Endometrial microvascular endothelial cells (primary cell): ENCODE measurements around the gene EPHA2. TPM values are rescaled to one million over a fixed set of nuclear protein-coding genes. Genes with fewer than 3 reads are reported as not detected.
"Not testable (repeated sequence)": the region's sequence is repeated elsewhere in the genome, so short reads cannot be mapped to it uniquely, and the experiment has no call there.

Experiments
- in situ Hi-C: cut with HindIII; loops from 2 replicates; pipeline ENCODE4 v1.10.0; 2017; ENCODE audit warnings: low sequenced_read_pairs, low pct_unique_long_range_greater_than_20kb; ENCODE audit errors: inconsistent ontology term
- total RNA-seq: library from RNA; depleted of rRNA; stranded (reverse); fragments of >200 nt; gene quantifications from one replicate; pipeline ENCODE4 v1.2.3, GENCODE V29; 2015; ENCODE audit errors: inconsistent ontology term

EPHA2 gene
- total RNA-seq, 1 donor from 2014 or later: 162 TPM

DNA sequence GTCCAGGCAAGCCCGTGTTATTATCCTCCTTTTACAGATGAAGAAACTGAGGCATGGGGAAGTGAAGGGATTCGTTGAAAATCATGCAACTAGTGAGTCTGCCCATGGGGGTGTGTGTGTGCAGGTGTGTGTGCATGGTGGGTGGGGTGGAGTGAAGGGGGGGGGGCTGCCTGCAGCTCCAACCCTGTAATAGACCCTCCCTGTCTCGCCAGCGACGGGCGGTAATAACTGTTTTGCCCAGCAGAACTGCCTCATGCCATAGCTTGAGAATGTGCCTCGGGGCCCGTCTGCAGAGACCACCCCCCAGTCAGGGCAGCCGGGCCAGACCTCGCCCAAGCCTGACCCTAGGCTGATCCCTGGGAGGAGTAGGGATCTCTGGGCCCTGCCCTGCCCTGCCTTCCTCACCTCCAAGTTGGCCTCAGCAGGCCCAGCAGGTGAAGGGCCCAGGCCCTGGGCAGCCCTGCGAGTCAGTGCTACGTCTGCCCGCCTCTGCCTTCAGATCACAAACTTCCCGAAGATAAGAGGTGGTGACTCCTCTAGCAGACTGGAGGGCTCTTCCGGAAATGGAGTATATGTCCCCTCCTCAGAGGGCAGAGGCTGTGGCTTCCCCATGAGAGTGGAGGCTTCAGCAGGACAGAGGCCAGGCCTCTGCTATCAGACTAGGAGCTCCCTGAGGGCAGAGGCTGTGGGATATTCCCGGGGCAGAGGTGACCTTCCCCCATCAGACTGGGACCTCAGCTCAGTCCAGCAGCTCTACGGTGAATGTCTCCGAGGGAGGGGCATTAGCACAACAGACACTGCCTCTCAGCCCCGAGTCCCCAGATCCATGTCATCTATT lies 15.7 kb upstream of the EPHA2 start:
- in situ Hi-C loops: no loop called here

DNA sequence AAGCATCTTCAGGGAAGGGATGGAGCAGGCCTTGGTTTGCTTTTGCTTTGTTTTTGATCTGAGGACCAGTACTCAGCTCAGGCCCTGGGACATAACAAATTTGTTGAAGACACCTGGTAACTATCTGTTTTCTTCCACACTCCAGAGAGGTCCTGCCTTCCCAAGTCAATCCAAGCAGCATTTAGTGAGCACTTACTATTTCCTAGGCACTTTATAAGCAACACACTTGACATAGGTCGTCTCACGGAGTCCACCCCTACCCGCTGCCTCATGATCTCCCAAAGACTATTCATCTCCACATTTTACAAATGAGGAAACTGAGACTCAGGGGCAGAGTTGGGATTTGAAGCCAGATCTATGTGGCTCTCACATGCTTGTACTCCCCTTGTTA lies 14.4 kb upstream of the EPHA2 start:
- in situ Hi-C loops: no loop called here

DNA sequence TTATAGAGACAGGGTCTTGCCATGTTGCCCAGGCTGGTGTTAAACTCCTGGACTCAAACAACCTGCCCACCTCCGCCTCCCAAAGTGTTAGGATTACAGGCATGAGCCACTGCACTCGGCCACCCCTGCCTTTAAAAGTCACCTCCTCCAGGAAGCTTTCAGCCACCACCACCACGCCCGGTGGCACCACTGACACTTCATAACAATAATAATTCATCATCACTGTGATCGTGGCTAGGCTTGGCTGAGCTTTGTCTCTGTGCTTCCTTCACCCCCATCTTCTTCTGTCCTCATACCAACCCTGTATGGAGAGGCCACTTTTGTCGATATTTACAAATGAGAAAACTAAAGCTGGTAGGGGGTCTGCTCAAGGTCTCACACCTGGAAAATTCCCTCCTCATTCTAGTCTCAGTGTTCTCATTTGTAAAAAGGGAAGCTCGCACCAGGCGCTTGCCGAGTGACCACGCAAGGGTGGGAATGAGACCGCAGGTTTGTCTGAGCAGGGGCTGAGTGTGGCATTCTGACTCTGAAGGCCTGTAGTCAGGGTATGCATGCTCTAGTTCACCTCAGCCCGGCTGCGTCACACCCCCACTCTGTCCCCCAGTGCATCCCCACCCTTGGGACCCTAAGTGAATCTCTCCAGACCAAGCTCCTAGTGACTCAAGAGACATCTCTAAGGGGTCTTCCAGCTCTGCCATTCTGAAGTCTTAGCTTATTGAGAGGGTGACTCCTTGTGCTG lies 12.9 kb upstream of the EPHA2 start:
- in situ Hi-C loops: no loop called here

DNA sequence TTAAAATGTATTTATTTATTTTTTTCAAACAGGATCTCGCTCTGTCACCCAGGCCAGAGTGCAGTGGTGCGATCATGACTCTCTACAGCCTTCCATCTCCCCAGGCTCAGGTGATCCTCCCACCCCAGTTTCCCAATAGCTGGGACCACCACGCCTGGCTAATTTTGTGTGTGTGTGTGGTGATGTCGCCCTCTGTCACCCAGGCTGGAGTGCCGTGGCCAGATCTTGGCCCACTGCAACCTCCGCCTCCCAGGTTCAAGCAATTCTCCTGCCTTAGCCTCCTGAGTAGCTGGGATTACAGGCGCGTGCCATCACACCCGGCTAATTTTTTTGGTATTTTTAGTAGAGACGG lies 12.3 kb upstream of the EPHA2 start:
- in situ Hi-C loops: not testable (repeated sequence)

DNA sequence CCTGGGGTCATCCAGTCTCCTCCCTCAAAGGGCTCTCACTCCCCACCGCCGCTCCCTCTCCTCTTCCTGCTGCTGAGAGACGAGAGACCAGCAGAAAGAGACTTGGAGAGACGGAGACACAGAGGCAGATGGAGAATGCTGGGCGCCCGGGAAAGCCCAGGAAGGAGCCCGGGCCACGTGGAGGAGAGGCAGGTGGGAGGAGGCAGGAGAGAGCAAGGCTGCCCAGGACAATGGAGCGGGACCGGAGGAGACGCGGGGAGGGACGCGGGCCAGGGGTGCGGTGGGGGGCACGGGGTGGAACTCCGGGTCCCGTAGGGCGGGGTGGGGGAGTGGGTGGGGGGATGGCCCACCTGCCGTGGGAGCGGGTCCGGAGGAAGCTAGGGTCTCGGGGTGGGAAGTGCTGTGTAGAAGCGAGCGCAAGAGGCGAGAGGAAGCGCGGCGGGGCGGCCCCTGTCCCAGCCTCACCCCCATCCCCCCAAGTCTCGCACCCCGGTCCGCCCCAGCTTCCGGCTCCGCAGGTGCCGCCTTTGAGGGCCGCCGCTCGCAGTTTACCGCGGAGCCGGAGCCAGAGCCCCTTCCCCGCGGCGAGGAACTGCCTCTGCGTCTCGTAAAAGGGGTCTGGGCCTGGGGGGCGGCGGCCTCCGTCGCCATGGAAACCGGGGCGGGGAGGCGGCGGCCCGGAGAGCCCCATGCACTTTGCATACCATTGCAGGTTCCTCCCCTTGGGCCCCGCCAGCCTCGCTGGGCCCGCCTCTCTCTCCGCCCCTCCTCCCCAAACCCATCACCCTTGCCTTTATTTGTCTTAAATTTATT lies 11.7 kb upstream of the EPHA2 start:
- in situ Hi-C loops: no loop called here

DNA sequence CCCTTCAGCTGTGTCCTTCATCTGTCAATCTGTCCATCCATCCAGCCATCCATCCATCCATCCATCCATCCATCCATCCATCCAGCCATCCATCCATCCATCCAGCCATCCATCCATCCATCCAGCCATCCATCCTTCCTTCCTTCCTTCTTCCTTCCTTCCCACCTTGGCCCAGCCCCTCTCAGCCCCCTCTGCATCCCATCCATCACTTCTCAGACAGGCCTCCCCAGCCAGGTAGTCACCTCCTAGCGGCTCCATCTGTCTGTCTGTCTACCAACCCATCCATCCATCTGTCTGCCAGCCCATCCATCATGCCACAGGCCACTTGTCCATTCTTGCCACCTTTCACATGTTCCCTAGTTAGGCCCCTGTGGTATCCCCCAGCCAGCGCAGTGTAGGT lies 10.2 kb upstream of the EPHA2 start:
- in situ Hi-C loops: no loop called here

DNA sequence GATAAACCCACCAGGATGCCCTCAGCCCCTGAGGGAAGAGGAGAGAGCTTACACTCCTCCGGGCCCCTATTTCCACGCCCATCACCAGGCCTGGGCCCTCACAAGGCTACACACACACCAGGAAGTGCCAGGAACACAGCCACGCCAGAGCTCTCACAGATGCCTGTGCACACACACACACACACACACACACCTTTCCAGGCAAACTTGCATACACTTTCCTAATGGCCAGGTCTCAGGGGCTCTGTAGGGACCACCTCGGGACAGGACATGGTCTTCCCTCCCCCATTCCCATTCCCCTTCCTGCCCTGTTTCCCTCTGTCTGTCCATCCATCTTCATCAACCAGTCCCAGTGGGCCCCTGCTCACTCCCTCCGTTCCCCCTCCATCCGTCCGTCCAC lies 9.7 kb upstream of the EPHA2 start:
- in situ Hi-C loops: no loop called here

DNA sequence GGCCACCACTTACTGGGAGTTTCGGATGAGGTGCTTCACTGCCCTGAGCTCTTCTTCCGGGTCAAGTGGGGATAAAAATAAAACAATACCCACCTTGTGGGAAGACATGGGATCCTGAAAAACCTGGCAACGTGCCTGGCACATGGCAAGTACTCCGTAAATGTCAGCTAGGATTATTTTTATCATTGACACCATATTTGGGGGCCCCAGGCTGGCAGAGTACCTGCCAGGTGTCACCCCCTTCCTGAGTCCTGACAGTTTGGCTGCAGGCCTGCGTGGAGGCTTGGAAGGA lies 9.2 kb upstream of the EPHA2 start:
- in situ Hi-C loops: no loop called here

DNA sequence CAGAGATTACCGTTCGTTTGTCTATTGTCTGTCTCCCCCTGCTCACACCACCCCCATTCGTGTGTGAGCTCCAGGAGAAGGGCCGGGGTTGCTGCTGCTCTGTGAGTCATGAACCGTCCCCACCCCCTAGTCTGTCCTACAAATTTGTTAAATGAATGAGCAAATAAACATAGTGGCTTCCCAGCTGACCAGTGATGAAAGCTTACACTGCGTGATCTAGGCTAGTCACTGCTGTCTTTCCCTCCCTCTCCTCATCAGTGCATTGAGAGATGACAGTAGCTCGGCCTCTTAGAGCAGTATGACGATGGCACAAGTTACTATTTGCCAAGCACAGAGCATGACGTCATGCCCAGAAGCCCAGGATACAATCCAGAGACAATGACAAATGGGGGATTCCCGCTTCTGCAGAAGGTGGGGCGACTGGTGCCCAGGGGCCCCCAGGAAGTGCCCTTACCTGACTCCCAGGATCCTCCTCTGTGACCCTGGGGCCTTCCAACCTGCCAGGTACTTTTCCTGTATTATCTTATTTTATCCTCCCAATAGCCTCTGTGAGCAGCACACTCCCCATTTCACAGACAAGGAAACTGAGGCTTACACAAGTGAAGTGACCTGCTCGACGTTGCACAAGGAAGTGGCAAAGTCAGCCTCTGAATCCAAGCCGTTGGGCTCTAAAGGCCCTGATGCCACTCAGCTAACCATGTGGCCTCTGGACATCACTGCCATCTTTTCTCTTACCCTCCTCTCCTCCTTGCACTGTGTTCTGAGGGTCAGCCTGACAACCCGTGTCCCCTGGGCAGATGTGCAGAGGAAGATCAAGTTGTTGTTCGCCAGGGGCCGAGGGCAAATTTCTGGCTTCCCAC lies 8.6 kb upstream of the EPHA2 start:
- in situ Hi-C loops: no loop called here

DNA sequence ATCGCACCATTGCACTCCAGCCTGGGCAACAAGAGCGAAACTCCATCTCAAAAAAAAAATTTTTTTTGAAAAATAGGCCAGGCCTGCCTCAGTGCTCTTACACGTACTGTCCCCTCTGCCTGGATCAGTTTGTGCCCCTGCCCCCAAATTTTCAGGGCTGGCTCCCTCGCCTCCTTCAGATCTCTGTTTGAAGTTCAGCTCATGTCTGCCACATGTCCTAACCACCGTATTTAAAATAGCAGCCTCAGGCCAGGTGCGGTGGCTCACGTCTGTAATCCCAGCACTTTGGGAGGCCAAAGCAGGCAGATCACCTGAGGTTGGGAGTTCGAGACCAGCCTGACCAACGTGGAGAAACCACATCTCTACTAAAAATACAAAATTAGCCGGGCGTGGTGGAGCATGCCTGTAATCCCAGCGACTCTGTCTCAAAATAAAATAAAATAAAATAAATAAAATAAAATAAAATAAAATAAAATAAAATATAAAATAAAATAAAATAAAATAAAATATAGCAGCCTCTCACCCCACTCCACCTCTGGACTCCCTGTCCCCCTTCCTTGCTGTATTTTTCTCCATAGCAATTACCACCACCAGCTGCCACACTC lies 7.8 kb upstream of the EPHA2 start:
- in situ Hi-C loops: not testable (repeated sequence)

DNA sequence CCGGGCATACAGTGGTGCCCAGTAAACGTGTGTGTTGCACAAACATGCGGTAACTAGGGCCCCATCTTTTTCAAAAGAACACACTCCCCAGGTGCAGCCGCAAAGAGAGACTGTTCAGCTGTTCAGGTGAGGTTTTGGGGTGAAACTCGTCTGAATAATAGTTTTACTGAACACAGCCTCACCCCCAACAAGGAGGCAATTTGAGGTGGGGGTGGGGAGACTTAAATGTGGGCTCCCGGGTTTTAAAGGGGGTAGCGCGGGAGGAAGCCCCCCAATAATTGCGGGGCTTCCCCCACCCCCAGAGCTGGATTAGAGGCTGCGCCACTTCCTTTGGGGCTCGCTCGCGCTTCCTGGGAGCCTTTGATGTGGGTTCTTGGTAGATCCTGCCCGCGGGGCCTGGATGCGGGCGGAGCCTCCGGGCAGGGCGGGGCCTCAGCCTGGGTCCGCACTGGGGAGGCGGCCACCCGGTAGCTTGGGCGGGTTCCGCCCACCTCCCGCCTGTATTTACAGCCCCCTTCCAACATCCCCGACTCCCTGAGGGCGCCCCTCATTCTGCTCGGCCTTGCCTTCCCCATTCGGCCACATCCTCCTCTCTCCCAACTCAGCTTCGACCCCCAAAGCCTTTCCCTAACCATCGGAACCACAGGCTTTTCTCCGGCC lies 6.4 kb upstream of the EPHA2 start:
- in situ Hi-C loops: no loop called here

DNA sequence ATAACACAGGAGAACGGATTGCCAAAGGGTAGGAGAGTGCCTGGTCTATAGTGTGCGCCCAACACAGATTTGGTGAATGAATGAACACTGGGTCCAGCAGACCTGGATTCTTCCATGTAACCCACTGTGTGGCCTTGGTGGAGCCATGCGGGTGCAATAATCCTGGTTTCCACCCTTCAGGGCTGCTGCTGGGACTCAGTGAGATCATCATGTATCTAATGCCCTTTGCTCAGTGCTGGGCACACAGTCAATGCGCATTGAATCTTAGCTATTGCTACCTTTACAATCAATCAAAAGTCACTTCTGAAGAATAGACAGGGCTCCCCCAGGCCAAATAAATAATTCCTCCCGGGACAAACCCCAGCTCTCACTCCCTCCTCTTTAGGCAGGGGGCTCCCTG lies 5.8 kb upstream of the EPHA2 start:
- in situ Hi-C loops: no loop called here

DNA sequence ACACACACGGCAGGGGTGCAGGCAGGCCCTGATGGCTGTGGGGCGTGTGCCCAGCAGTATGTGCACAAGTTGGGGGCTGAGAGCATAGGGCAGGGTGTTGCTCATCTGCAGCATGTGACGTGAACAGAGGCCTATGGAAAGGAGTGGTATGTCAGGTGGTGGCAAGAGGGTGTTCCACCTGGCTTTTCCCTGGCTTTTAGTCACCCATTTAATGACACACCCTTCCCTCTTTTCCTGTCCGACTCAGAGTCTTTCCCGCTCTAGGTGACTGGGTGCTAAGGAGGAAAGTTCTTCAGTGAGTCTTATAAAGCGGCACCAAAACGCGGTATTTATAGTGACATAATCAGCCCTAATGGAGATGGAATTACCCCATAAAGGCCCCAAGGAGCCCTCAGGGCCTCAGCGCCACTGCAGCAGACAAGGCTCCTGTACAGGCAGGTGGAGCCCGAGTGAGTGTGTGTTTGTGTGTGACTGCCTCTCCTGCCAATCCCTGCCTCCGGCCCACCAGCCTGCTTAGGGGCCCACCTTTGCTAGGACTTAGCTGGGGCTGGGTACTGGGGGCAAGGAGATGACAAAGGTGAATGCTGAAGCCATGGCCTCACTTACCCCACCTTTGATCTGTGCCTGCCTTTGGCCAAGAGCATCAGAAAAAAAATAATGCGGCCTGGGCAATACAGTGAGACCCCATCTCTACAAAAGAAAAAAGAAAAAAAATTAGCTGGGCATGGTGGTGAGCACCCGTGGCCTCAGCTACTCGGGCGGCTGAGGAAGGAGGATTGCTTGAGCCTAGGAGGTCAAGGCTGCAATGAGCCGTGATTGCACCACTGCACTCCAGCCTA lies 3.3 kb upstream of the EPHA2 start:
- in situ Hi-C loops: no loop called here

DNA sequence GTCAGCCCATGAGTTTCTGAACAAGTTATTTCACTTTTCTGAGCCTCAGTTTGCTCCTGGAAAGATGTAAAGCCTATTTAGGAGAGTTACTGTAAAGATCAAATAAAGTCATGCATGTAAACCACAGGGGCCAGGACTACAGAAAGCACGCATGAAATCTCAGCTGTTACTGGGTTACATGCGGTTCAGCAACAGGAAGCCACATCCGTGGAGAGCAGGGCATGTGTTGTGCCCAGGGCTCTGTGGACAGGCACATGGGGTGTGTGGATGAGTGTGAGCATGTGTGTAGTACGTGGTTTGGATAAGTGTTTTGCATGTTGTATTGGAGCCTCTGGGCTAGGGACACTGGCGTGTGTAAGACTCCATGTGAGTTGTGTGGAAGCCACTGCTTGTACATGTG lies 2.2 kb upstream of the EPHA2 start:
- in situ Hi-C loops: no loop called here

DNA sequence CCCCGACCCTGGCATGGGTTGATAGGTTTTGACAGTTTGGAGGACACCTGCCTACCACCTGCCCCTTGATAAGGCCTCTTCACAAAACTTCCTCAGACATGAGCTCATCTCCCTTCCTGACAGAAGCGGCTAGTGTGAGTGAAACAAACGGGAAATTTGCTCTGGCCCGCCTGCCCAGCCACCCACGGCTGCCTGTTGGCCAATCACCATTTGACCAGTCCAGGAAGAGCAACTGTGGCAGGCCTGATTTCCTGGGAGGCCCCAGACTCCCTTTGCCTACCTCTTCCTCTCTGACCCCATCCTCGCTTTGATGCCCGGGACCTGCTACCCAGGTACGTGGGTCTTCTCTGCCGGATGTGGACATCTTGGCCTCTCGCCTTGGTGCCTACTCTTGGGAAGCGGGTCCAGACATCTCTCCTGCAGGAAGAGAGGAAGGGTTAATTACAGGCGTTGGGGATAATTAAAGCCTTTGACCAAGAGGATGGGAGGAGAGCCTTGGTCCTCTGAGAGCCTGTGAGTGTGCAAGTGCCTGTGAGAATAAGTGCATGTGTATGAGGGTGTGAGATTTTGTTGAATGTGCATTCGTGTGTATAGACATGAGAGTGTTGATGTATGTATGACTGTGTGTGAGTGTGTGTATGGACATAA lies 1.1 kb upstream of the EPHA2 start:
- in situ Hi-C loops: no loop called here

DNA sequence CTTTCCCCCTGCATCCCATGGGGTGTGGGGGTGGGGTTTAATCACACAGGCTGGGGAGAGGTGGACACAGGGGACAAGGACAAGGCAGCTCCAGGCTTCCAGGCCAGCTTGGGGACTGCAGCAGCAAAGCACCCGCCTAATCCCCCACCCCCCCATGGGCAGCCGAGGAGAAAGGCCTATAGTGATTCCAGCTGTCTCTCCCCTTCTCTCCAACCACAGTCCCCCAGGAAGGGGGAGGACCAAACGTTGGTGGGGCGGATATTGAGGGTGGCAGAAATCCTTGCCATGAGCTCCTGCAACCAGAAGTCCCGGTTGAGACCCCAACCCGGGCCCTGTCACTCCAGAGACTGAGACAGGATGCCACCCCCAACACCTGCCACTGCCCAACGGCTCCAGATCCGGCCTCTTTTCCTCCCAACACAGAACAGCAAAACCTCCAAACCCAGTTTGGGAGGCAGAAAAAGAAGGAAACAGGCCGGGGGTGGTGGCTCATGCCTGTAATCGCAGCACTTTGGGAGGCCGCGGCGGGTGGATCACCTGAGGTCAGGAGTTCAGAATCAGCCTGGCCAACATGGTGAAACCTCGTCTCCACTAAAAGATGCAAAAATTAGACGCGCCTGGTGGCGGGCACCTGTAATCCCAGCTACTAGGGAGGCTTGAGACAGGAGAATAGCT lies 1.7 kb downstream of the EPHA2 start:
- in situ Hi-C loops: no loop called here
